Stimulated activated CD4-positive, alpha-beta T cell treated with anti-CD3 and anti-CD28 coated beads, Interleukin-12 subunit alpha, Interleukin-12 subunit beta, amount 100 ng/mL, for 48 hours (primary cell): ENCODE measurements around the gene MCHR1.

ENCODE experiments used
- DNase-seq, 3 donors: peaks; one replicate each; pipeline ENCODE4 v3.0.0-alpha.2; 2020; ENCODE audit warnings: low read depth in 2 of 3, low spot score in 1 of 3

The MCHR1 gene

DNA sequence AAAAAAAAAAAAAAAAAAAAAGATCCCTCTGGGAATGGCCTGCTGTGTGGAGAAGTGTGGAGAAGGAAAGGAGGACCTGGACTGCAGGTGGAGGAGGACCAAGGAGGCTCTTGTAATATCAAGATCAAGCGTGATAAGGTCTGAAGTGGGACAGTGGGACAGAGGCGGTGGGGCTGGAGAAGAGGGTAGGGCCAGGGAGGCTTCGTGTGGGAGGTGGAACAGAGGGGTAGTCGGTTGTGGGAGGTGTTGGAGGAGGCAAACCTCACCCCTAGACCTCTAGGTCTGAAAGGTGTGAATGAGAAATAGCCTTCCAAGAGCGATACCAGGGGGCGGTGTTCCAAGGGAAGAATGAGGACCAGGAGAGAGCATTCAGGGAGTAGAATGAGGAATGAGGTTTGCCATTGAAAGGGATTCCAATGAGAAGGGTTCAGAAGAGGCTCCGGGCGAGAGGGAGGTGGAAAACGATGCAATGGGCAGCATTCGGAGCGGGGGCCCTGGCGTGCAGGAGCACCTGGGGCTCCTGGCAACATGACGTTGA, 44.2 kb downstream of the MCHR1 start:
- DNase-seq, result no peak

DNA sequence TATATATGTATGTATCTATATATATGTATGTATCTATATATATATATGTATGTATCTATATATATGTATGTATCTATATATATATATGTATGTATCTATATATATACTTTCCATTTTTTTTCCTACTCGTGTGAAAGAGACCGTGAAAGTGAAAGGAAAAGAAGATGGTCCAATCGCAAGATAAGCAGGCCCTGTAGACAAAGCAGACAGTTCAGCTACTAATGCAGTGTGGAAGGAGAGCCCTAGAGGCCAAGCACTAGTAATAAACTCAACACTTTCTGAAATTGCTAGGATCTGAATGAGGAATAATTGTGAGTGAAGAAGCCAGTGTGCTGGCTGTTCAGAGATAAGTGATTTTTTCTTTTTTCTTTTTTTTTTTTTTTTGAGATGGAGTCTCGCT, 47.2 kb downstream of the MCHR1 start:
- no peak for DNase-seq

DNA sequence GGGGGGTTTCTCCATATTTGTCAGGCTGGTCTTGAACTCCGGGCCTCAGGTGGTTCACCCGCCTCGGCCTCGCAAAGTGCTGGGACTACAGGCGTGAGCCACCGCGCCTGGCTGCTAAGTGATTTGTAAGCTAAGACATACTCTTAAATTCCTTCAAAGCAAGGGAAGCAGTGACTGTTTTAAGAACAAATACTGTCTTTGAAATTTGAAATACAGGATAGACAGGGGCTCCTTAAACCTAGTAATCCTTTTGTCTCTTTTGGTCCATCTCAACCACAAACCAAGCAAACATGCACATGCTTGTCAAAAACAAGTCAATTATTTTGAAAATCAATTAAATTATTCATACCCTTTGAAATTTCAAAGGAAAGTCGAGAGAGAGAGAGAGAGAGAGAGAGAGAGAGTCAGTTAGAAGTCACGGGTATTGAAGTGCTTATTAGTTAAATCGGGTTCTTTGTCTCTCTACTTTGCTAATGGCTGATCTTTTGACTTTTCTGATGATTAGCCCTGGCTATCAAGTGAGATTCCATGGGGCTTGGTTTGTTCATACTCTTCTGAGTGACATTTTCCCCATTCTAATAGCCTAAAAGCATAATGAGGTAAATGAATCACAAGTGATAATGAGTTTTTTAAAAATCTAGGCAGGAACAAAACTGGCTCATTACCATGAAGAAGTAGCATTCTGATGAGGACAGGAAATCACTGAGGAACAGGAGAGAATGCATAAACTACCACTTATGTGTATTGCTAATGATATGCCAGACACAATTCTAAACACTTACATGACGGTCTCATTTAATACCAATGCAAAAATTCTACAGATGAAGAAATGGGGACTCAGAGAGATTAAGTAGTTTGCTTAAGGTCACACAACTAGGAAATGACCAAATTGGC, 48.0 kb downstream of the MCHR1 start:
- no peak for DNase-seq

DNA sequence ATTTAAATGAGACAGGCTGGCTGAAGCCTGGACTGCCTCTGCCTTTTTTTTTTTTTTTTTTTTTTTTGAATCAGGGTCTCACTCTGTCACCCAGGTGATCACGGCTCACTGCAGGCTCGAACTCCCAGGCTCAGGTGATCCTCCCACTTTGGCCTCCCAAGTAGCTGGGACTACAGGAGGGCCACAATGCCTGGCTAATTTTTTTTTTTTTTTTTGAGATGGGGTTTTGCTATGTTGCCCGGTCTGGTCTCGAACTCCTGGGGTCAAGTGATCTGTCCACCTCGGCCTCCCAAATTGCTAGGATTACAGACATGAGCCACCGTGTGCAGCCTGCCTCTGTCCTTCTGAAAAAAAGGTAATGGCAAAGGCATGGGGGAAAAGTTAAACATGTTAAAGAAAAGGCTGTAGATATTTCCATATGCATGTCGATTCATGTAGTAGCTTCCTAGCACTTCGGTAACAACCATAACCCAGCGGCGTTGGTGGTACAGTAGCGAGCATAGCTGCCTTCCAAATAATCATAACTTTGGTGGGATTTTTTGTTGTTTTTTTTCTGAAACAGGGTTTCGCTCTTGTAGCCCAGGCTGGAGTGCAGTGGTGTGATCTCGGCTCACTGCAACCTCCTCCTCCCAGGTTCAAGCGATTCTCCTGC, 48.8 kb downstream of the MCHR1 start:
- DNase-seq, result no peak

DNA sequence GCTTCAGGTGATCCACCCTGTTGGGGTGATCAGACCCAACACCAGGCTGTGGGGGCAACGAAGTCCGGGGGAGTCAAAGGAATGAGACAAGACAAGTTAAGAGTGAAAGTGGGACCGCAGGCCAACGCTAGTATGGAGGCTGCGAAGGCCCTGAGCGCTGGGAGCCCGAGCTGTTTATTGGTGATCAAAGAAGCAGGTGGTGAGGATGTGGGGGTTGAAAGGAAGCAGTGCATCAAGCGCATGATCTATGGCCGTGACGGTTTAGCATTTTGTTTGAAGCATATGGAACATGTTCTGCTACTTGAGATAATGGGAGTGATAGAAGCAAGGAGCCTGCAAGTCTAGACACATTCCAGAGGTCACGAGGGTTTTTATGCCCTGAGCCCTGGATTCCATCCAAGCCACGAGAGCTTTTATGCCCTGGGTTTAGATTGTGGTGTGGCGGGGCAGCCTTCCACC, 49.5 kb downstream of the MCHR1 start:
- peak in 2 of 3 donors; percentile 19 to 36 for DNase-seq

DNA sequence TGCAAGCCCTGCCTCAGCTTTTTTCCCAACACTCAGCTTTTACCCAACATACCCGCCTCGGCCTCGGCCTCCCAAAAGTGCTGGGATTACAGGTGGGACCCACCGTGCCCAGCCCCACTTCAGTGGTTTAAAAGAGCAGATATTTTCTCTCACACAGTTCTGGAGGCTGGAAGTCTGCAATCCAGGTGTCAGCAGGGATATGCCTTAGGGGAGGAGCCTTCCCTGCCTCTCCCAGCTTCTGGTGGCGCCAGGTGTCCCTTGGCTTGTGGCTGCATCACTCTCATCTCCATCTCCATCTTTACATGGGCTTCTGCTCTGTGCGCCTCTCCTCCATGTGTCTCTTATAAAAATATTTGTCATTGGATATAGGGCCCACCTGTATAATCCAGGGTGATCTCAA, 50.0 kb downstream of the MCHR1 start:
- no peak for DNase-seq
